GM12878 (cell line): ENCODE measurements around the gene STAM2. TPM values are rescaled to one million over a fixed set of nuclear protein-coding genes. Genes with fewer than 3 reads are reported as not detected.

ENCODE experiments used
- ATAC-seq: fragments of 200-7000 bp; cut with Tn5 transposase; 3 replicates; pipeline ENCODE4 v1.9.1; 2020; ENCODE audit warnings: mild to moderate bottlenecking, moderate library complexity
- BruUV-seq: library from RNA; stranded (reverse); fragments of 400-500 nt; replicated peaks from 2 replicates; lab custom pipeline; 2021; lab: Mats Ljungman, UMichigan
- CTCF ChIA-PET: fragments of 300-600 bp; sonication (Branson Sonifier 250); formaldehyde crosslinking; extraction: SDS; loops from one replicate; lab custom pipeline; 2021; ENCODE audit warnings: inconsistent platforms; lab: Yijun Ruan, JAX
- POLR2A ChIA-PET: fragments of 350-600 bp; formaldehyde crosslinking; extraction: SDS; loops from one replicate; lab custom pipeline; 2021; ENCODE audit warnings: inconsistent platforms; lab: Charles Lee
- RAD21 ChIA-PET: fragments of 300-600 bp; sonication (Branson Sonifier 250); formaldehyde crosslinking; loops from one replicate; lab custom pipeline; 2023; ENCODE audit warnings: antibody characterized with exemption; ENCODE audit not compliant: unreplicated experiment; lab: Charles Lee
- SMC1A ChIA-PET: fragments of 300-600 bp; sonication (Branson Sonifier 250); formaldehyde crosslinking; loops from one replicate; lab custom pipeline; 2023; ENCODE audit not compliant: unreplicated experiment, uncharacterized antibody; lab: Charles Lee
- DNase-seq: peaks from one replicate; pipeline ENCODE4 v3.0.0-alpha.2; 2011; ENCODE audit warnings: low read depth, low spot score
- FAIRE-seq: peaks from 3 replicates; lab custom pipeline; 2011; peaks lifted over from hg19 to GRCh38; lab: Jason Lieb, UNC
- H2AFZ ChIP-seq: 2 replicates; pipeline ENCODE4 v1.6.0; 2011; ENCODE audit warnings: low read depth, low read length, control low read depth; ENCODE audit not compliant: control insufficient read depth
- H3K27ac ChIP-seq: 2 replicates; pipeline ENCODE4 v1.5.1; 2011; ENCODE audit warnings: control low read depth; ENCODE audit not compliant: control insufficient read depth, insufficient read depth
- H3K27me3 ChIP-seq, 2 experiments: replicated peaks in 1 of 2; 2 replicates each; pipeline versions ENCODE4 v1.6.0 to v1.6.1; 2011; ENCODE audit warnings: low read length in 1 of 2; ENCODE audit not compliant: control insufficient read depth in 2 of 2, insufficient read depth in 2 of 2
- H3K36me3 ChIP-seq, 2 experiments: 2 replicates each; pipeline ENCODE4 v1.5.1; 2011; ENCODE audit warnings: low read length in 1 of 2; ENCODE audit not compliant: control insufficient read depth in 2 of 2, insufficient read depth in 2 of 2
- H3K4me1 ChIP-seq: 2 replicates; pipeline ENCODE4 v1.6.1; 2011; ENCODE audit warnings: mild to moderate bottlenecking, low read length, moderate library complexity, mixed read lengths; ENCODE audit not compliant: control insufficient read depth, insufficient read depth
- H3K4me2 ChIP-seq: 2 replicates; pipeline ENCODE4 v1.6.0; 2011; ENCODE audit warnings: control low read depth; ENCODE audit not compliant: control insufficient read depth, insufficient read depth
- H3K4me3 ChIP-seq: fragments of 200-600 bp; sonication (generic); 2 replicates; pipeline ENCODE4 v1.5.1; 2016
- H3K79me2 ChIP-seq: 2 replicates; pipeline ENCODE4 v1.6.0; 2011; ENCODE audit warnings: low read length; ENCODE audit not compliant: control insufficient read depth, insufficient read depth
- H3K9ac ChIP-seq: 2 replicates; pipeline ENCODE4 v1.8.0; 2011; ENCODE audit warnings: low read length, control low read depth, mixed read lengths; ENCODE audit not compliant: control insufficient read depth, insufficient read depth
- H3K9me3 ChIP-seq: replicated peaks from 3 replicates; pipeline ENCODE4 v1.5.1; 2011; ENCODE audit warnings: mild to moderate bottlenecking, low read length; ENCODE audit not compliant: control insufficient read depth, insufficient read depth
- H4K20me1 ChIP-seq: 2 replicates; pipeline ENCODE4 v1.6.0; 2011; ENCODE audit not compliant: control insufficient read depth, insufficient read depth
- ATF7 ChIP-seq: fragments of 450-650 bp; IDR thresholded peaks from 2 replicates; pipeline ENCODE4 v1.6.1; 2016; ENCODE audit warnings: low read depth, mild to moderate bottlenecking
- CBFB ChIP-seq: IDR thresholded peaks from 2 replicates; pipeline ENCODE4 v1.6.1; 2016; ENCODE audit warnings: antibody characterized with exemption, low read depth
- JUND ChIP-seq: IDR thresholded peaks from 2 replicates; pipeline ENCODE4 v1.6.1; 2012; ENCODE audit warnings: low read depth, mild to moderate bottlenecking, low read length, improper control_type of control experiment, moderate library complexity
- MEF2B ChIP-seq: fragments of 450-650 bp; IDR thresholded peaks from 2 replicates; pipeline ENCODE4 v1.6.1; 2018; ENCODE audit warnings: mild to moderate bottlenecking, moderate library complexity; ENCODE audit not compliant: partially characterized antibody, poor library complexity, severe bottlenecking
- RAD51 ChIP-seq: fragments of 450-650 bp; IDR thresholded peaks from 2 replicates; pipeline ENCODE4 v1.6.1; 2016; ENCODE audit warnings: moderate library complexity, mild to moderate bottlenecking, inconsistent platforms
- SPI1 ChIP-seq: IDR thresholded peaks from 2 replicates; pipeline ENCODE4 v1.6.1; 2011; ENCODE audit warnings: low read depth, mild to moderate bottlenecking, low read length, moderate library complexity, borderline replicate concordance; ENCODE audit not compliant: insufficient read depth
- SREBF2 ChIP-seq: IDR thresholded peaks from 2 replicates; pipeline ENCODE4 v1.6.1; 2012; ENCODE audit warnings: mild to moderate bottlenecking, low read length
- SUPT20H ChIP-seq: IDR thresholded peaks from 2 replicates; pipeline ENCODE4 v1.6.1; 2011; ENCODE audit warnings: low read depth, mild to moderate bottlenecking, low read length, moderate library complexity, borderline replicate concordance; ENCODE audit not compliant: control insufficient read depth
- TAF1 ChIP-seq: IDR thresholded peaks from 2 replicates; pipeline ENCODE4 v1.6.1; 2011; ENCODE audit warnings: mild to moderate bottlenecking, low read depth, low read length, borderline replicate concordance
- TBL1XR1 ChIP-seq: IDR thresholded peaks from 2 replicates; pipeline ENCODE4 v1.6.1; 2012; ENCODE audit warnings: low read depth, low read length, improper control_type of control experiment
- TCF3 ChIP-seq: IDR thresholded peaks from 2 replicates; pipeline ENCODE4 v1.6.1; 2012; ENCODE audit warnings: low read depth, mild to moderate bottlenecking, low read length, borderline replicate concordance; ENCODE audit not compliant: insufficient read depth
- WRNIP1 ChIP-seq: IDR thresholded peaks from 2 replicates; pipeline ENCODE4 v1.6.1; 2011; ENCODE audit warnings: low read depth, low read length, improper control_type of control experiment, borderline replicate concordance
- ZBED1 ChIP-seq: IDR thresholded peaks from 2 replicates; pipeline ENCODE4 v1.6.1; 2016; ENCODE audit warnings: borderline replicate concordance
- WGBS: methylation state at CpG from one replicate; pipeline ENCODE4 v1.1.6; 2016; ENCODE audit warnings: low lambda C conversion rate; ENCODE audit not compliant: insufficient replicate concordance, insufficient coverage; ENCODE audit errors: missing lambda C conversion rate; 5-methylcytosine and 5-hydroxymethylcytosine counted together
- in situ Hi-C: fragments of 300-500 bp; cut with MboI; formaldehyde crosslinking; loops from 9 replicates; pipeline ENCODE4 v1.14.3; 2018; ENCODE audit warnings: mixed read lengths
- intact Hi-C: fragments of 100-400 bp; cut with micrococcal nuclease; formaldehyde crosslinking; loops from one replicate; pipeline ENCODE4 v1.14.2; 2022; ENCODE audit not compliant: unreplicated experiment
- polyA plus RNA-seq, 11 experiments: library from polyadenylated mRNA; depleted of rRNA in 4 of 11; unstranded in 6 of 11; stranded (reverse) in 5 of 11; fragments of >200 nt; fragmentation: Nextera tagmentation in 4 of 11; fragmentation: Illumina TruSeq in 1 of 11; extraction: Ambion mirVana in 4 of 11; extraction: Trizol in 1 of 11; gene quantifications; 1 replicate in 1 of 11; 2 replicates in 10 of 11; pipeline versions ENCODE4 v1.2.1 to v1.2.3, GENCODE V29; 2011 to 2016; ENCODE audit warnings: inconsistent platforms in 2 of 11, missing spikeins in 2 of 11, low read depth in 1 of 11
- total RNA-seq, 4 experiments: library from RNA; depleted of rRNA in 3 of 4; stranded (reverse); fragments of >200 nt in 3 of 4; fragmentation: Illumina TruSeq in 1 of 4; extraction: Trizol in 1 of 4; gene quantifications; 2 replicates each; pipeline versions ENCODE4 v1.2.1 to v1.2.3, GENCODE V29; 2013 to 2021
- TF ChIP-seq, protein P1 (sequence below): IDR thresholded peaks from 2 replicates; pipeline ENCODE4 v1.6.1; 2012; ENCODE audit warnings: low read depth, low read length, improper control_type of control experiment
- TF ChIP-seq, protein P2 (sequence below): fragments of 450-650 bp; IDR thresholded peaks from 2 replicates; pipeline ENCODE4 v1.6.1; 2018; ENCODE audit warnings: borderline replicate concordance, mild to moderate bottlenecking; ENCODE audit not compliant: partially characterized antibody
- TF ChIP-seq, protein P3 (sequence below): fragments of 150-350 bp; IDR thresholded peaks from 2 replicates; pipeline ENCODE4 v1.6.1; 2014; ENCODE audit warnings: mild to moderate bottlenecking, low read depth, low read length

Gene STAM2
- total and polyA plus RNA-seq, 10 of the 15 experiments (the other 5 are each of a cell fraction or from before 2014, with no cell fraction given): 4.4 to 21.6 (median 16.2) TPM

DNA sequence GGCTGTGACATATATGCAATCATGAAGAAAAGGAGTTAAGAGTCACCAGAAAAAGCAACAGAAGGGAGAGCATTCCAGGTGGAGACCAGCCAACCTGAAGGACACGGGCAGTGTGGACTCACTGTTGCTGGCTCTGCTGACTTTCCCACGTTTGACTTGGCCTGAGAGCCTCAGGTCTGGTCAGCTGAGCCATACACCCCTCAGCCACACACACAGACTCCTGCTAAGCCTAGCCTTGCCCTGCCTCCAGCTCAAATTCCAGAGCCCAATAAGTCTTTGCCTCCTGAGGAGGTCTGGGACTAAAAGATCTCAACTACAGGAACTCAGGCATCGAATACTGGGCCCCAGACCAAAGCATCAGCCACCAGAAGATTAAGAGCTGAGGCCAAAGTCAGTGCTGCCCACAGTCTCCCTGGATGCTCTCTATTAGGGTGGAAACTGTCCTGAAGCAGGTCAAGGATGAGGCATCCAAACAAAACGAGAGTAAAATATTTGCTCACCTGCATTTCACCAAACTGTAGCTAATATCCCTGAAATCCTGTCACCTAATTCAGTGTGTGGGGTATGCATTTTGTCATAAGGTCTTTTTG, 100.0 kb downstream of the STAM2 start:
- H3K4me2 ChIP-seq: no peak overlapping the region
- no peaks in the 10 kb centered on the region for H3K36me3 ChIP-seq
- no peak overlapping the region for H2AFZ ChIP-seq
- no TSS peak for BruUV-seq
- no peak overlapping the region for H3K4me3 ChIP-seq
- FAIRE-seq (no peak), ATAC-seq (no peak; the same call in 2 of the 3 replicates), DNase-seq (no peak)
- H4K20me1 ChIP-seq: no peaks in the 10 kb centered on the region
- intact Hi-C loops (no loop called here), in situ Hi-C loops (no loop called here)
- no peak overlapping the region for H3K9ac ChIP-seq
- TF ChIP-seq JUND: no peak
- TF ChIP-seq, protein P1, sequence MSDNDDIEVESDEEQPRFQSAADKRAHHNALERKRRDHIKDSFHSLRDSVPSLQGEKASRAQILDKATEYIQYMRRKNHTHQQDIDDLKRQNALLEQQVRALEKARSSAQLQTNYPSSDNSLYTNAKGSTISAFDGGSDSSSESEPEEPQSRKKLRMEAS: no peak
- no peak for TF ChIP-seq SREBF2
- no peak for TF ChIP-seq SUPT20H
- TF ChIP-seq, protein P2, sequence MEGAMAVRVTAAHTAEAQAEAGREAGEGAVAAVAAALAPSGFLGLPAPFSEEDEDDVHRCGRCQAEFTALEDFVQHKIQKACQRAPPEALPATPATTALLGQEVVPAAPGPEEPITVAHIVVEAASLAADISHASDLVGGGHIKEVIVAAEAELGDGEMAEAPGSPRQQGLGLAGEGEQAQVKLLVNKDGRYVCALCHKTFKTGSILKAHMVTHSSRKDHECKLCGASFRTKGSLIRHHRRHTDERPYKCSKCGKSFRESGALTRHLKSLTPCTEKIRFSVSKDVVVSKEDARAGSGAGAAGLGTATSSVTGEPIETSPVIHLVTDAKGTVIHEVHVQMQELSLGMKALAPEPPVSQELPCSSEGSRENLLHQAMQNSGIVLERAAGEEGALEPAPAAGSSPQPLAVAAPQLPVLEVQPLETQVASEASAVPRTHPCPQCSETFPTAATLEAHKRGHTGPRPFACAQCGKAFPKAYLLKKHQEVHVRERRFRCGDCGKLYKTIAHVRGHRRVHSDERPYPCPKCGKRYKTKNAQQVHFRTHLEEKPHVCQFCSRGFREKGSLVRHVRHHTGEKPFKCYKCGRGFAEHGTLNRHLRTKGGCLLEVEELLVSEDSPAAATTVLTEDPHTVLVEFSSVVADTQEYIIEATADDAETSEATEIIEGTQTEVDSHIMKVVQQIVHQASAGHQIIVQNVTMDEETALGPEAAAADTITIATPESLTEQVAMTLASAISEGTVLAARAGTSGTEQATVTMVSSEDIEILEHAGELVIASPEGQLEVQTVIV: no peak
- TF ChIP-seq SPI1: no peak
- no peak for TF ChIP-seq TBL1XR1
- TF ChIP-seq WRNIP1: no peak
- TF ChIP-seq, protein P3, sequence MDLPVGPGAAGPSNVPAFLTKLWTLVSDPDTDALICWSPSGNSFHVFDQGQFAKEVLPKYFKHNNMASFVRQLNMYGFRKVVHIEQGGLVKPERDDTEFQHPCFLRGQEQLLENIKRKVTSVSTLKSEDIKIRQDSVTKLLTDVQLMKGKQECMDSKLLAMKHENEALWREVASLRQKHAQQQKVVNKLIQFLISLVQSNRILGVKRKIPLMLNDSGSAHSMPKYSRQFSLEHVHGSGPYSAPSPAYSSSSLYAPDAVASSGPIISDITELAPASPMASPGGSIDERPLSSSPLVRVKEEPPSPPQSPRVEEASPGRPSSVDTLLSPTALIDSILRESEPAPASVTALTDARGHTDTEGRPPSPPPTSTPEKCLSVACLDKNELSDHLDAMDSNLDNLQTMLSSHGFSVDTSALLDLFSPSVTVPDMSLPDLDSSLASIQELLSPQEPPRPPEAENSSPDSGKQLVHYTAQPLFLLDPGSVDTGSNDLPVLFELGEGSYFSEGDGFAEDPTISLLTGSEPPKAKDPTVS: no peak
- TF ChIP-seq ATF7: no peak
- TF ChIP-seq TCF3: no peak
- TF ChIP-seq CBFB: no peak
- TF ChIP-seq ZBED1: no peak
- TF ChIP-seq MEF2B: no peak
- no peak for TF ChIP-seq RAD51
- no peak for TF ChIP-seq TAF1
- WGBS: 22% methylated on average over 4 of the region's 4 CpGs
- no peaks in the 10 kb centered on the region for H3K79me2 ChIP-seq
- no peaks in the 10 kb centered on the region for H3K27me3 ChIP-seq
- no peak overlapping the region for H3K27ac ChIP-seq
- H3K4me1 ChIP-seq: peaks cover 13% of the 10 kb centered on the region
- ChIA-PET SMC1A (interaction anchor here (0.7 to 1.0 kb wide), 2 partner anchors 48 to 254 kb away, joined by 3 to 4 read pairs; no protein-coding TSS in a partner anchor), RAD21 (no interaction called here), POLR2A (interaction anchor here (0.6 to 0.7 kb wide), 2 partner anchors 39 to 600 kb away, joined by 4 to 8 read pairs; no protein-coding TSS in a partner anchor), CTCF (interaction anchor here (0.8 to 1.4 kb wide), 4 partner anchors 25 to 79 kb away, joined by 3 to 7 read pairs (median 3); no protein-coding TSS in a partner anchor)
- no peaks in the 10 kb centered on the region for H3K9me3 ChIP-seq
